K562 (cell line): ENCODE data around the gene FSTL4. TPM values are rescaled to one million over a fixed set of nuclear protein-coding genes. Genes with fewer than 3 reads are reported as not detected.
A peak's percentile ranks its signal among the peaks of the same experiment; 100 is the strongest.

ENCODE experiments used
- AFF1 ChIP-seq, 2 experiments: fragments of 450-650 bp; IDR thresholded peaks; 2 replicates each; pipeline ENCODE4 v1.6.1; 2018; ENCODE audit warnings: mild to moderate bottlenecking in 2 of 2, low read depth in 1 of 2; ENCODE audit not compliant: partially characterized antibody in 2 of 2
- BCOR ChIP-seq: fragments of 450-650 bp; IDR thresholded peaks from 2 replicates; pipeline ENCODE4 v1.6.1; 2016
- BRD9 ChIP-seq: fragments of 450-650 bp; IDR thresholded peaks from 2 replicates; pipeline ENCODE4 v1.6.1; 2018; ENCODE audit warnings: low read depth; ENCODE audit not compliant: partially characterized antibody
- CBFA2T2 ChIP-seq: fragments of 450-650 bp; conservative IDR thresholded peaks from 2 replicates; pipeline ENCODE4 v1.6.1; 2017; ENCODE audit warnings: mild to moderate bottlenecking
- CBFA2T3 ChIP-seq: fragments of 450-650 bp; IDR thresholded peaks from 2 replicates; pipeline ENCODE4 v1.6.1; 2017
- CBX3 ChIP-seq, 2 experiments: IDR thresholded peaks; 1 replicate in 1 of 2; 2 replicates in 1 of 2; pipeline ENCODE4 v1.6.1; 2012; ENCODE audit warnings: inconsistent platforms in 2 of 2, low read length in 2 of 2, borderline replicate concordance in 1 of 2, control low read depth in 1 of 2
- EP400 ChIP-seq: fragments of 450-650 bp; IDR thresholded peaks from 2 replicates; pipeline ENCODE4 v1.6.1; 2017; ENCODE audit warnings: antibody characterized with exemption, mild to moderate bottlenecking, moderate library complexity
- ETS2 ChIP-seq: IDR thresholded peaks from 2 replicates; pipeline ENCODE4 v1.6.1; 2016; ENCODE audit warnings: borderline replicate concordance, missing genetic modification characterization, mild to moderate bottlenecking, moderate library complexity, missing compliant biosample characterization; ENCODE audit not compliant: poor library complexity, severe bottlenecking
- FOXA1 ChIP-seq: fragments of 450-650 bp; IDR thresholded peaks from 2 replicates; pipeline ENCODE4 v1.6.1; 2016; ENCODE audit warnings: mild to moderate bottlenecking, borderline replicate concordance
- HMG20B ChIP-seq: fragments of 250-450 bp; sonication (Bioruptor Pico); IDR thresholded peaks from 2 replicates; pipeline ENCODE4 v1.5.0; 2021; ENCODE audit warnings: mild to moderate bottlenecking
- PHF20 ChIP-seq: fragments of 450-650 bp; IDR thresholded peaks from 2 replicates; pipeline ENCODE4 v1.6.1; 2018; ENCODE audit not compliant: partially characterized antibody
- RHOXF2B ChIP-seq: fragments of 250-450 bp; sonication (Bioruptor Pico); conservative IDR thresholded peaks from 2 replicates; pipeline ENCODE4 v1.5.1; 2021
- SLC30A9 ChIP-seq: fragments of 250-450 bp; sonication (Bioruptor Pico); IDR thresholded peaks from 2 replicates; pipeline ENCODE4 v1.8.0; 2022; ENCODE audit warnings: mild to moderate bottlenecking, moderate library complexity
- SOX6 ChIP-seq: fragments of 450-650 bp; IDR thresholded peaks from 2 replicates; pipeline ENCODE4 v1.6.1; 2014; ENCODE audit warnings: mild to moderate bottlenecking
- TCF15 ChIP-seq: fragments of 250-450 bp; sonication (Bioruptor Pico); IDR thresholded peaks from 2 replicates; pipeline ENCODE4 v1.8.0; 2022; ENCODE audit warnings: moderate library complexity, mild to moderate bottlenecking, inconsistent platforms
- TOE1 ChIP-seq, 2 experiments: fragments of 450-650 bp in 1 of 2; sonication (generic) in 1 of 2; formaldehyde crosslinking in 1 of 2; IDR thresholded peaks; 2 replicates each; pipeline versions ENCODE4 v1.7.1 to v1.8.0; 2016 to 2022; ENCODE audit warnings: borderline replicate concordance in 2 of 2, mild to moderate bottlenecking in 2 of 2, antibody characterized with exemption in 1 of 2, inconsistent platforms in 1 of 2, low read depth in 1 of 2, missing genetic modification reagents in 1 of 2, moderate library complexity in 1 of 2
- ZFX ChIP-seq: sonication (generic); formaldehyde crosslinking; IDR thresholded peaks from 2 replicates; pipeline ENCODE4 v1.8.0; 2022; ENCODE audit warnings: mild to moderate bottlenecking, missing genetic modification reagents, moderate library complexity
- ZNF277 ChIP-seq: fragments of 250-450 bp; sonication (Bioruptor Pico); IDR thresholded peaks from 2 replicates; pipeline ENCODE4 v1.8.0; 2022; ENCODE audit warnings: inconsistent platforms, mild to moderate bottlenecking, moderate library complexity, borderline replicate concordance
- ZNF583 ChIP-seq: fragments of 250-450 bp; sonication (Bioruptor Pico); IDR thresholded peaks from 2 replicates; pipeline ENCODE4 v1.4.0; 2020
- ZNF75A ChIP-seq: fragments of 450-650 bp; formaldehyde crosslinking; IDR thresholded peaks from 2 replicates; pipeline ENCODE4 v1.4.0; 2020; ENCODE audit warnings: mild to moderate bottlenecking
- polyA plus RNA-seq, 8 experiments: library from polyadenylated mRNA; depleted of rRNA in 4 of 8; stranded (reverse) in 5 of 8; unstranded in 3 of 8; fragments of >200 nt; fragmentation: Nextera tagmentation in 2 of 8; fragmentation: Illumina TruSeq in 1 of 8; extraction: Ambion mirVana in 2 of 8; extraction: Trizol in 1 of 8; gene quantifications; 2 replicates each; pipeline versions ENCODE4 v1.2.1 to v1.2.3, GENCODE V29; 2011 to 2014; ENCODE audit warnings: inconsistent platforms in 1 of 8, missing spikeins in 1 of 8
- total RNA-seq, 7 experiments: library from RNA; depleted of rRNA in 6 of 7; stranded (reverse); fragments of >200 nt in 6 of 7; fragmentation: Illumina TruSeq in 2 of 7; extraction: Trizol in 2 of 7; gene quantifications; 2 replicates each; pipeline versions ENCODE4 v1.2.1 to v1.2.3, GENCODE V29; 2011 to 2021; ENCODE audit warnings: low replicate concordance in 1 of 7
- TF ChIP-seq, protein P1 (sequence below): fragments of 250-450 bp; sonication (Bioruptor Pico); IDR thresholded peaks from 2 replicates; pipeline ENCODE4 v1.4.0; 2020; ENCODE audit warnings: mild to moderate bottlenecking

The FSTL4 gene
- total and polyA plus RNA-seq, 9 of the 15 experiments (the other 6 are each of a cell fraction or from before 2014, with no cell fraction given): 0.08 to 0.18 (median 0.10) TPM; not detected in 5

GRCh38 chr5:133245191-133246052 lies 366.9 kb downstream of the FSTL4 start (continued):
- TF ChIP-seq ETS2 (tag) (no peak), EP400 (peak; percentile 16; the same call in 1 of the 2 replicates), ZNF277 (CRISPR knock-in tag) (no peak), RHOXF2B (CRISPR knock-in tag) (no peak), PHF20 (no peak), AFF1 (IDR thresholded peaks at IDR 0.05; ENCODE audit: low read depth in 1 of 2, partially characterized antibody in 2 of 2) (no peak), CBX3 (IDR thresholded peaks at IDR 0.05; ENCODE audit: borderline replicate concordance in 1 of 2, low read length in 2 of 2) (no peak), CBFA2T2 (0 out of 2 replicates have a peak, but pooled peaks have one; percentile 37), BRD9 (no peak), TOE1 (IDR thresholded peaks at IDR 0.05; ENCODE audit: borderline replicate concordance) (peak; percentile 42; the same call in 1 of the 2 replicates), TOE1 (CRISPR knock-in tag; IDR thresholded peaks at IDR 0.05; ENCODE audit: borderline replicate concordance, low read depth) (no peak), ZNF75A (no peak), SLC30A9 (CRISPR knock-in tag) (no peak), CBFA2T3 (peak; percentile 29; the same call in 1 of the 2 replicates), SOX6 (peak; percentile 30; the same call in 1 of the 2 replicates), FOXA1 (no peak), BCOR (no peak), HMG20B (CRISPR knock-in tag) (no peak), ZNF583 (CRISPR knock-in tag) (no peak), TCF15 (CRISPR knock-in tag) (no peak), ZFX (CRISPR knock-in tag) (no peak)
- TF ChIP-seq, protein P1, sequence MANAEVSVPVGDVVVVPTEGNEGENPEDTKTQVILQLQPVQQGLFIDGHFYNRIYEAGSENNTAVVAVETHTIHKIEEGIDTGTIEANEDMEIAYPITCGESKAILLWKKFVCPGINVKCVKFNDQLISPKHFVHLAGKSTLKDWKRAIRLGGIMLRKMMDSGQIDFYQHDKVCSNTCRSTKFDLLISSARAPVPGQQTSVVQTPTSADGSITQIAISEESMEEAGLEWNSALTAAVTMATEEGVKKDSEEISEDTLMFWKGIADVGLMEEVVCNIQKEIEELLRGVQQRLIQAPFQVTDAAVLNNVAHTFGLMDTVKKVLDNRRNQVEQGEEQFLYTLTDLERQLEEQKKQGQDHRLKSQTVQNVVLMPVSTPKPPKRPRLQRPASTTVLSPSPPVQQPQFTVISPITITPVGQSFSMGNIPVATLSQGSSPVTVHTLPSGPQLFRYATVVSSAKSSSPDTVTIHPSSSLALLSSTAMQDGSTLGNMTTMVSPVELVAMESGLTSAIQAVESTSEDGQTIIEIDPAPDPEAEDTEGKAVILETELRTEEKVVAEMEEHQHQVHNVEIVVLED (CRISPR knock-in tag): no peak
